ENCODE measurements around the gene MYO7A.

- TF ChIP-seq CTCF (IDR thresholded peaks at IDR 0.05) = no peak
- TF ChIP-seq EZH2 (IDR thresholded peaks at IDR 0.05; ENCODE audit: borderline replicate concordance, insufficient read depth, low read depth, low read length, poor library complexity, severe bottlenecking) = no peak
Measured at GRCh38 chr11:77167791-77168190, 39.7 kb downstream of the MYO7A start.
